Stimulated activated CD4-positive, alpha-beta T cell treated with anti-CD3 and anti-CD28 coated beads, Interleukin-15, amount 100 ng/mL, for 24 hours (primary cell): ENCODE measurements around the gene PTOV1.

Source experiments
- DNase-seq: peaks from one replicate; pipeline ENCODE4 v3.0.0-alpha.2; 2020

PTOV1 gene

DNA sequence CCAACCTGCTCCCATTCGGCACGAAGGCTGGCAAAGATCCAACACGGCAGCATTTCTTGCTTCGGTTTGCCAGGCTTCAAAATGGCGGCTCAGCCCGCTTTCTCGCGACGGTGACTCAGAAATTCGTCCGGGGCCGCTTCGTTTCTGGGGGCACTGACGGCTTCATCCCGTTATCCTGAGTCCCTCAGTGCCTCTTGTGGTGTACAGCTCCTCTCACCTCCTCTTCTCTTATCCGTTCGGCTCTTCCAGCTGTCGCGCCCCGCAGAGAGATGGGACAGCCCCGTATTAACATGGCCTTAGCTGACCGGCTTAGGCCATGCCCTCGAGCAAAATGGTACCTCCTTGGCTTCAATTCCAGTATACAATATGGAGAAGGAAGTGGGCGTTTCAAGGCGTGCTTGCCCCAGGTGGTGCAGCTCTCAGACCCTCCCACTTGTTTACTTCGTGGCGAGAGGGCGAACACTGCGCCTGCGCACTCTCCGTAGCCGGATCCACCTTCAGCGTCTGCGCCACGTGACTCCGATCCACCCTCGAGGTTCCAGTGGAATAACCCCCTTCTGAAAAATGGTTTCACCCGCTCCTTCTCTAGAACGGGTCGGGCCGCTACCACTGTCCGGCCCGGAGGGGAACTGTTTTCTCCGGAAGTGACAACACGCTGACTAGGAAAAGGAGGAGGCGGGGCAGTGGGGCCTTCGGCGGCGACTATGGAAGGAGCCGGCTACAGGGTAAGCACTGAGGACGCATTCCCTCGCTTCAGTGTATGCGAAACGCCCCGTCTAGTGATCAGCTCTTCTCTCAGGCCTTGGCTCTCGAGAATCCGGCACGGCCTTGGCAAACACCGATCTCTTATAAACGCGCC, 26.3 kb downstream of the PTOV1 start, which contains the start of the genes AKT1S1 and TBC1D17:
Gene AKT1S1, minus strand, starts transcription at position 336 of the 859 bp plus-strand sequence. CDS start 4,060 bp downstream, outside the sequence.
Gene TBC1D17, plus strand, starts transcription at position 683 of the 859 bp plus-strand sequence. Its CDS starts 22 bp downstream, at position 705.
- peak; percentile 98 for DNase-seq

- DNase-seq, result peak; percentile 100
These were observed 27.2 kb downstream of the PTOV1 start for GRCh38 chr19:49877879-49878743.

GRCh38 chr19:49878744-49879070, 27.7 kb downstream of the PTOV1 start:
- no peak for DNase-seq

DNA sequence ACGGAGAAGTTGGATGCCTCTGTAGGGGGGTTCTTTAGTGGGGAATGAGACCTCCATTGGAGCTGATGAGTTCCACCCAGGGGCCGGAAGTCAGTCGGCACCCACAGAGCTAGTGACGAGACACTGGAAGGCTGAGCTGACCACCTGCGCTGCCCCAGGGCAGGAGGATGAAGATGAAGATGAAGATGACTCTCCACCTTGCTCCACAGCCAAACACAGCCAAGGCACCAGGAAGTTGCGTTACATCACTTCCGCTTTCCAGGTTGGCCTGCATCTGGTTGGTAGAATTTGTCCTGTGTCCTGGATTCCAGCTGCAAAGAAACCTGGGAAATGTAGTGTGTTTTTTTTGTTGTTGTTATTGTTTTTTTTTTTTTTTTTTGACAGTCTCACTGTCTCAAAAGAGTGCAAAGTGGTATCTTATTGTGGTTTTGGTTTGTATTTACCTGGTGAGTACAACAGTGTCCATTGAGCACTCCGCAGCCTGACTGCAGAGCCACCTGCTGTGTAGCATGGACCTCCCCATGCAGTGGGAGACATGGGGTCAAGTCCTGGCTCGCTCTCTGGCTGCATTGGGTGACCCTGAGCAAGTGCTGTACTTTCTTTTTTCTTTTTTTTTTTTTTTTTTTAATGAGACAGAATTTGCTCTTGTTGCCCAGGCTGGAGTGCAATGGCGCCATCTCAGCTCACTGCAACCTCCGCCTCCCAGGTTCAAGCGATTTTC, 28.4 kb downstream of the PTOV1 start:
- DNase-seq, result no peak

GRCh38 chr19:49880162-49880869, 29.4 kb downstream of the PTOV1 start:
- no peak for DNase-seq

GRCh38 chr19:49881186-49881585, 30.2 kb downstream of the PTOV1 start:
- no peak for DNase-seq

DNA sequence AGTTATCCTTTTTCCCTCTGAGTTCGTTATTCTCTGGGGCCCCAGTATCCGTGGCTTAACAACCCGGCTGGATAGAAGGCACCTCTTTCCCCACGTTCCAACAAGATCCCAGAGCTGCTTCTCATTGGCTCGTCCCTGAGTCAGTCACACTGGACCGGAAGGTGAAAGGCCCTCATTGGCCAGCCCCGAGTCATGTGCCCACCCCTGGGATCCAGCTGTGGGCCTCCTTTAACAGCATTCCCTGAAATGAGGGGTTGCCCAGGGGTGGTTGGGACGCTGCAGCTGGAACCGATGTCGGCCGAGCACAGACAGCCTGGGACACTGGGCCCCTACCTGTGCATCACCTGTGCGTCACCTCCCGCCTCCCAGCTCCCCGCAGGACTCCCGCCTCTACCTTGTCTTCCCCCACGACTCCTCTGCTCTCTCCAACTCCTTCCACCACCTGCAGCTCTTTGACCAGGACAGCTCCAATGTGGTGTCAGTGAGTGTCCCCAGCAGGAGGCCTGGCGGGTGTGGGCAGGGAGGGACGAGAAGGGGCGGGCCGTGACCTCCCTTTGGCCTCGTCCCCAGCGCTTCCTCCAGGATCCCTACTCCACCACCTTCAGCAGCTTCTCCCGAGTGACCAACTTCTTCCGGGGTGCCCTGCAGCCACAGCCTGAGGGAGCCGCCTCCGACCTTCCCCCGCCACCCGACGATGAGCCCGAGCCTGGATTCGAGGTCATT, 30.9 kb downstream of the PTOV1 start:
- DNase-seq, result no peak

- no peak for DNase-seq
These were observed 31.7 kb downstream of the PTOV1 start for GRCh38 chr19:49882643-49883042.

DNA sequence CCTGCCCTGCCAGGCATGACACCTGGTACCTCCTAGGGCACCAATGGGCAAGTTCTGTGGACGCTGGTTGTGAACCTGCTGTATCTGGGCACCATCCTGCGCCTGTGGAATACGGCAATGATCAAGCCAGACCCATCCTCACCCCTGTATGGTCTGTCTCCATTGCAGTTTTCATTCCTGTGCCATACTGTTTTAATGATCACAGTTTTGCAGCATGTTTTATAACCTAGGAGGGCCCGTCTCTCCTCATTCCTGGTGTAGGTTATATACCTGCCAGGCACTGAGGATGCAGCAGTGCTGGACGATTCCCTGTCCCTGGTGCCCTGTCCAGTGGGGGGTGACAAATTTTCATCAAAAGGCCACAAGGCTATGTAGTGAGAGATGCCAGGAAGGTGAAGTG, 32.1 kb downstream of the PTOV1 start:
- no peak for DNase-seq

GRCh38 chr19:49884109-49884508, 33.1 kb downstream of the PTOV1 start:
- DNase-seq, result no peak

- DNase-seq, result no peak
These were observed 33.8 kb downstream of the PTOV1 start for GRCh38 chr19:49884760-49885159.

DNA sequence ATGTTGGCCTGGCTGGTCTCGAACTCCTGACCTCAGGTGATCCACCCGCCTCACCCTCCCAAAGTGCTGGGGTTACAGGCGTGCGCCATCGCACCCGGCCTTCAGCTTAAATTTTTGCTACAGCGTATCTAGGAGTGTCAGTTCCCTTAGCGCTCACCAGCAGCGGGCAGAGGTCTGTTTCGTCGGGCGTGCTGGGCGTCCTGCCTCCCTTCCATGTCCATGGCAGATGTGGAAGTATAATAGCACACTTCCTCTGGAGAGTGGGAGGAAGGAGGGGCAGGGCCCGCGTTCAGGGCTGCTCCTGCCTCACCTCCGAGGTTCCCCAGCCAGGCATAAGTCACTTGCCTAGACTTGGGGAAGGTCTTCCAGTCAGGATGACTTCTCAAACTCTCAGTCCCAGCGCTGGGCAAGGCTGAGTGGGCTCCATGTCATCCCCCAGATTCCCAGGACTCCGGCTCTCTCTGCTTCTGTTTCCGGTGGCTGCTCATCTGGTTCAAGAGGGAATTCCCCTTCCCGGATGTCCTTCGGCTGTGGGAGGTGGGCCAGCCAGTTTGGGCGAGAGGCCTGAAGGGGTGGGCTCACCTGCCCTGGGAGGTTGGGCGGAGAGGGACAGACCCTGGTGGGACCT, 36.2 kb downstream of the PTOV1 start:
- no peak for DNase-seq

GRCh38 chr19:49887665-49888509, 36.9 kb downstream of the PTOV1 start:
- DNase-seq, result no peak

GRCh38 chr19:49888510-49888824, 37.5 kb downstream of the PTOV1 start:
- DNase-seq, result no peak

DNA sequence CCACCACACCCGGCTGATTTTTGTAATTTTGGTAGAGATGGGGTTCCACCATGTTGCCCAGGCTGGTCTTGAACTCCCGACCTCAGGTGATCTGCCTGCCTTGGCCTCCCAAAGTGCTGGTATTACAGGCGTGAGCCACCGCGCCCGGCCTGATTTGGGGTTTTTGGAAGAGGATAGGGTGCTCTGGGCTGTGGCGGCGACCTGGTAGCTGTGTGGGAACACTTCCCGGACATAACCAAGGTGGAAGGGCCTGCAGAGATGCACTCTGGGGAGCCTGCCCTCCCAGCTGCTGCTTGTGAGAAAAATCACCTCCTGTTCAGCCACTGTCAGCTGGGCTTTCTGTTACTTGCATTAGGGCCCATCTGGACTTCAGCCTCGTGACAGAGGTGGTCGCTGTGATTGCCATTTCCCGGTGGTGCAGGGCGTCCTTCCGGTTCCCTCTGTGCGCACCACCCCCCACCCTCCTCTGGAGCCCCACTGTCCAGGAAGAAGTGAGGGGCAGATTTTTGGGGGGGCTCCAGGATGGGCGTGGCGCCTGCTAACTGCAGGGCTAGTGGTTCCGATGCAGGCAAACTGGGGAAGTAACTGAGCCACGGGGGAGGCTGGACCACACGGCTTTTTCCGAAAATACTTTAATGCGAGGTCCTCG, 38.2 kb downstream of the PTOV1 start:
- DNase-seq, result no peak

- peak; percentile 83 for DNase-seq
These were observed 38.9 kb downstream of the PTOV1 start for GRCh38 chr19:49889687-49890348.

- DNase-seq, result peak; percentile 74
These were observed 39.7 kb downstream of the PTOV1 start for GRCh38 chr19:49890349-49891311.

- no peak for DNase-seq
These were observed 40.4 kb downstream of the PTOV1 start for GRCh38 chr19:49891393-49891792.
